HepG2 (cell line): Measurements from ENCODE around the gene TPD52L2. TPM values are rescaled to one million over a fixed set of nuclear protein-coding genes. Genes with fewer than 3 reads are reported as not detected.

ENCODE experiments used
- ATF7 ChIP-seq, 2 experiments: fragments of 450-650 bp in 1 of 2; sonication (generic) in 1 of 2; formaldehyde crosslinking in 1 of 2; IDR thresholded peaks; 2 replicates each; pipeline versions ENCODE4 v1.4.0 to v1.6.1; 2016 to 2020; ENCODE audit warnings: antibody characterized with exemption in 1 of 2, mild to moderate bottlenecking in 1 of 2, missing genetic modification reagents in 1 of 2
- EED ChIP-seq: sonication (generic); formaldehyde crosslinking; IDR thresholded peaks from 2 replicates; pipeline ENCODE4 v1.5.0; 2020; ENCODE audit warnings: mild to moderate bottlenecking, missing genetic modification reagents
- FOXK2 ChIP-seq: fragments of 450-650 bp; IDR thresholded peaks from 2 replicates; pipeline ENCODE4 v1.6.1; 2016
- HNF1B ChIP-seq: sonication (generic); formaldehyde crosslinking; IDR thresholded peaks from 2 replicates; pipeline ENCODE4 v1.5.1; 2020; ENCODE audit warnings: mild to moderate bottlenecking, moderate library complexity, missing genetic modification reagents
- HOXD1 ChIP-seq: sonication (generic); formaldehyde crosslinking; IDR thresholded peaks from 2 replicates; pipeline ENCODE4 v1.5.0; 2020; ENCODE audit warnings: missing genetic modification reagents
- IKZF4 ChIP-seq: sonication (generic); formaldehyde crosslinking; IDR thresholded peaks from 2 replicates; pipeline ENCODE4 v1.5.1; 2020; ENCODE audit warnings: borderline replicate concordance, mild to moderate bottlenecking, low read depth, missing genetic modification reagents; ENCODE audit errors: not compliant biosample characterization
- KAT2B ChIP-seq: fragments of 150-350 bp; IDR thresholded peaks from 2 replicates; pipeline ENCODE4 v1.6.1; 2014; ENCODE audit warnings: low read depth, low read length, borderline replicate concordance
- MED13 ChIP-seq: sonication (generic); formaldehyde crosslinking; IDR thresholded peaks from 2 replicates; pipeline ENCODE4 v1.5.0; 2020; ENCODE audit warnings: missing genetic modification reagents
- MYC ChIP-seq: sonication (generic); formaldehyde crosslinking; IDR thresholded peaks from 2 replicates; pipeline ENCODE4 v1.9.0; 2021; ENCODE audit warnings: missing genetic modification reagents, borderline replicate concordance
- PBX2 ChIP-seq: IDR thresholded peaks from 2 replicates; pipeline ENCODE4 v1.6.1; 2016; ENCODE audit warnings: control low read depth
- RBM39 ChIP-seq: fragments of 200-400 bp; formaldehyde crosslinking; IDR thresholded peaks from one replicate; pipeline ENCODE4 v1.6.1; 2018; ENCODE audit warnings: antibody characterized with exemption, mild to moderate bottlenecking, low read depth, low read length; ENCODE audit not compliant: poor library complexity, severe bottlenecking
- REPIN1 ChIP-seq: sonication (generic); formaldehyde crosslinking; IDR thresholded peaks from 2 replicates; pipeline ENCODE4 v1.8.0; 2022; ENCODE audit warnings: missing genetic modification reagents, low read depth, mild to moderate bottlenecking, borderline replicate concordance
- SMYD3 ChIP-seq: sonication (generic); formaldehyde crosslinking; IDR thresholded peaks from 2 replicates; pipeline ENCODE4 v1.8.1; 2023; ENCODE audit warnings: mild to moderate bottlenecking, missing genetic modification reagents
- TRIM22 ChIP-seq: fragments of 450-650 bp; IDR thresholded peaks from 2 replicates; pipeline ENCODE4 v1.6.1; 2017
- ZBTB4 ChIP-seq: sonication (generic); formaldehyde crosslinking; IDR thresholded peaks from 2 replicates; pipeline ENCODE4 v1.4.0; 2020; ENCODE audit warnings: missing genetic modification reagents, mild to moderate bottlenecking, borderline replicate concordance
- ZFP90 ChIP-seq: sonication (generic); formaldehyde crosslinking; IDR thresholded peaks from 2 replicates; pipeline ENCODE4 v1.8.0; 2022; ENCODE audit warnings: missing genetic modification reagents, mild to moderate bottlenecking, inconsistent platforms, borderline replicate concordance
- ZNF33B ChIP-seq: sonication (generic); formaldehyde crosslinking; IDR thresholded peaks from 2 replicates; pipeline ENCODE4 v1.5.1; 2020; ENCODE audit warnings: mild to moderate bottlenecking, missing genetic modification reagents
- ZNF501 ChIP-seq: sonication (generic); formaldehyde crosslinking; IDR thresholded peaks from 2 replicates; pipeline ENCODE4 v1.5.1; 2020; ENCODE audit warnings: mild to moderate bottlenecking, moderate library complexity, missing genetic modification reagents
- ZNF710 ChIP-seq: sonication (generic); formaldehyde crosslinking; IDR thresholded peaks from 2 replicates; pipeline ENCODE4 v1.5.0; 2020; ENCODE audit warnings: mild to moderate bottlenecking, missing genetic modification reagents, borderline replicate concordance
- ZNF737 ChIP-seq: sonication (generic); formaldehyde crosslinking; IDR thresholded peaks from 2 replicates; pipeline ENCODE4 v1.5.0; 2020; ENCODE audit warnings: missing genetic modification reagents, mild to moderate bottlenecking, borderline replicate concordance
- polyA plus RNA-seq, 8 experiments: library from polyadenylated mRNA; depleted of rRNA in 3 of 8; stranded (reverse) in 7 of 8; unstranded in 1 of 8; fragments of >200 nt; fragmentation: Illumina TruSeq in 4 of 8; extraction: Trizol in 4 of 8; gene quantifications; 2 replicates each; pipeline versions ENCODE4 v1.2.1 to v1.2.3, GENCODE V29; 2011 to 2016; ENCODE audit warnings: low read depth in 4 of 8, missing spikeins in 1 of 8, mixed read lengths in 1 of 8; ENCODE audit not compliant: insufficient read depth in 1 of 8
- total RNA-seq, 5 experiments: library from RNA; depleted of rRNA; stranded (reverse); fragments of >200 nt; fragmentation: Illumina TruSeq; extraction: Trizol; gene quantifications; 2 replicates each; pipeline ENCODE4 v1.2.3, GENCODE V29; 2016; ENCODE audit warnings: low read depth in 1 of 5

TPD52L2 gene
- total and polyA plus RNA-seq, 2 of the 13 experiments (the other 11 are each of a cell fraction or from before 2014, with no cell fraction given) = 156 to 184 TPM

- TF ChIP-seq RBM39 = no peak
- no peak for TF ChIP-seq FOXK2
- TF ChIP-seq MYC (CRISPR knock-in tag) = peak; percentile 69; the same call in 1 of the 2 replicates
- no peak for TF ChIP-seq HNF1B (CRISPR knock-in tag)
- no peak for TF ChIP-seq REPIN1 (CRISPR knock-in tag)
- TF ChIP-seq ZNF33B (CRISPR knock-in tag) = no peak
- TF ChIP-seq EED (CRISPR knock-in tag) = no peak
- TF ChIP-seq IKZF4 = no peak
- TF ChIP-seq KAT2B = no peak
- TF ChIP-seq PBX2 = no peak
- peak; percentile 46; the same call in 1 of the 2 replicates for TF ChIP-seq ZNF501 (CRISPR knock-in tag)
- TF ChIP-seq ZNF710 = no peak
- TF ChIP-seq HOXD1 (CRISPR knock-in tag) = no peak
- no peak for TF ChIP-seq ZBTB4 (CRISPR knock-in tag)
- TF ChIP-seq ZNF737 (CRISPR knock-in tag) = no peak
- no peak for TF ChIP-seq TRIM22
- TF ChIP-seq MED13 = no peak
- no peak for TF ChIP-seq ZFP90
- TF ChIP-seq SMYD3 (CRISPR knock-in tag) = no peak
- TF ChIP-seq ATF7 (IDR thresholded peaks at IDR 0.05) = no peak
- no peak; the same call in 1 of the 2 replicates for TF ChIP-seq ATF7 (CRISPR knock-in tag; IDR thresholded peaks at IDR 0.05)
Measured at GRCh38 chr20:63833776-63834490, 31.1 kb upstream of the TPD52L2 start (continued).
